Sigmoid colon (tissue), 7 donors: ENCODE data around the gene CPVL. TPM values are rescaled to one million over a fixed set of nuclear protein-coding genes. Genes with fewer than 3 reads are reported as not detected.
A peak's percentile ranks its signal among the peaks of the same experiment; 100 is the strongest.

Experiments
- DNase-seq: peaks from one replicate; pipeline ENCODE4 v3.0.0-alpha.2; 2019
- H3K27ac ChIP-seq, 4 donors: fragments of 200-600 bp; sonication (generic); one replicate each; pipeline ENCODE4 v1.5.1; 2016 to 2019; ENCODE audit warnings: mild to moderate bottlenecking in 1 of 4
- H3K27me3 ChIP-seq, 3 donors: fragments of 200-600 bp; sonication (generic); one replicate each; pipeline ENCODE4 v1.5.1; 2019; ENCODE audit warnings: mild to moderate bottlenecking in 1 of 3
- H3K36me3 ChIP-seq, 4 donors: fragments of 200-600 bp; sonication (generic); one replicate each; pipeline ENCODE4 v1.5.1; 2016 to 2019
- H3K4me1 ChIP-seq, 4 donors: fragments of 200-600 bp; sonication (generic); one replicate each; pipeline ENCODE4 v1.5.1; 2017 to 2019
- H3K4me3 ChIP-seq, 4 donors: fragments of 200-600 bp; sonication (generic); one replicate each; pipeline ENCODE4 v1.5.1; 2017 to 2019; ENCODE audit warnings: mild to moderate bottlenecking in 2 of 4, moderate library complexity in 1 of 4
- H3K9me3 ChIP-seq, 4 donors: fragments of 200-600 bp in 3 of 4; sonication (generic) in 3 of 4; one replicate each; pipeline versions ENCODE4 v1.5.1 to v1.6.1; 2013 to 2019
- CTCF ChIP-seq, 4 experiments: fragments of 450-650 bp in 3 of 4; fragments of 200-600 bp in 1 of 4; IDR thresholded peaks; one replicate each; pipeline ENCODE4 v1.5.1; 2016 to 2019; ENCODE audit warnings: antibody characterized with exemption in 4 of 4, mild to moderate bottlenecking in 3 of 4, moderate library complexity in 2 of 4
- EP300 ChIP-seq, 4 donors: sonication (generic); formaldehyde crosslinking; IDR thresholded peaks; one replicate each; pipeline ENCODE4 v1.6.1; 2017; ENCODE audit warnings: antibody characterized with exemption in 4 of 4
- POLR2A ChIP-seq, 2 donors: fragments of 450-650 bp; IDR thresholded peaks; one replicate each; pipeline ENCODE4 v1.6.1; 2016; ENCODE audit warnings: antibody characterized with exemption in 2 of 2, mild to moderate bottlenecking in 2 of 2, moderate library complexity in 2 of 2
- POLR2AphosphoS5 ChIP-seq, 4 donors: sonication (generic); formaldehyde crosslinking; IDR thresholded peaks; one replicate each; pipeline ENCODE4 v1.6.1; 2017; ENCODE audit warnings: antibody characterized with exemption in 4 of 4
- WGBS, 2 donors: extraction: QIAGEN DNeasy Blood & Tissue Kit; methylation state at CpG; one replicate each; pipeline ENCODE4 v1.1.7; 2013; 5-methylcytosine and 5-hydroxymethylcytosine counted together
- intact Hi-C: fragments of 100-400 bp; cut with DNase I; formaldehyde crosslinking; loops from one replicate; pipeline ENCODE4 v1.15.1; 2023
- polyA plus RNA-seq, 3 donors: library from polyadenylated mRNA; stranded (reverse); fragments of 200-250 nt; gene quantifications; one replicate each; pipeline ENCODE4 v1.2.3, GENCODE V29; 2013
- total RNA-seq, 4 donors: library from RNA; depleted of rRNA; stranded (reverse); fragments of >200 nt; gene quantifications; one replicate each; pipeline ENCODE4 v1.1.0, GENCODE V29; 2016
- donor health status: healthy with polysubstance abuse.
- donor health status: Bipolar disorder and iron deficiency.
- donor health status: healthy.

Gene CPVL
- total and polyA plus RNA-seq, 7 donors = 5.4 to 38.8 (median 20.0) TPM

GRCh38 chr7:28955718-28956607 is 190.4 kb downstream of the CPVL start:
- no peaks in the 10 kb centered on the region for H3K36me3 ChIP-seq
- intact Hi-C loops = loop anchor here (10.0 kb wide), 1 partner anchor 149 kb away; no protein-coding TSS in a partner anchor
- peak; percentile 89 for DNase-seq
- peaks cover 0 to 53% (median 43%) of the 10 kb centered on the region in 4 donors for H3K4me1 ChIP-seq
- H3K4me3 ChIP-seq = peak overlapping the region; percentile 26 to 58 (median 48)
- TF ChIP-seq CTCF (IDR thresholded peaks at IDR 0.05) = peak; percentile 27 to 52 (median 40)
- TF ChIP-seq POLR2AphosphoS5 (IDR thresholded peaks at IDR 0.05) = peak in 2 of 4 donors; percentile 16 to 21
- TF ChIP-seq EP300 (IDR thresholded peaks at IDR 0.05) = no peak
- H3K27ac ChIP-seq = peak overlapping the region in 3 of 4 donors; percentile 50 to 73 (median 69)
- 2% methylated on average over 104 of the region's 104 CpGs for WGBS, 2 donors
- H3K9me3 ChIP-seq = no peaks in the 10 kb centered on the region
- H3K27me3 ChIP-seq = peaks cover 16 to 55% (median 25%) of the 10 kb centered on the region in 3 donors

GRCh38 chr7:28955356-28955717 is 191.0 kb downstream of the CPVL start:
- no peaks in the 10 kb centered on the region for H3K9me3 ChIP-seq
- TF ChIP-seq CTCF (IDR thresholded peaks at IDR 0.05) = no peak
- no peak for TF ChIP-seq POLR2AphosphoS5 (IDR thresholded peaks at IDR 0.05)
- TF ChIP-seq EP300 (IDR thresholded peaks at IDR 0.05) = no peak
- TF ChIP-seq POLR2A (IDR thresholded peaks at IDR 0.05) = no peak
- intact Hi-C loops = loop anchor here (10.0 kb wide), 1 partner anchor 149 kb away; no protein-coding TSS in a partner anchor
- peak overlapping the region; percentile 26 to 58 (median 48) for H3K4me3 ChIP-seq
- DNase-seq = no peak
- peaks cover 16 to 56% (median 25%) of the 10 kb centered on the region in 3 donors for H3K27me3 ChIP-seq
- no peaks in the 10 kb centered on the region for H3K36me3 ChIP-seq
- peaks cover 0 to 53% (median 43%) of the 10 kb centered on the region in 4 donors for H3K4me1 ChIP-seq
- WGBS, 2 donors = 31 to 33% methylated on average over 22 of the region's 22 CpGs
- peak overlapping the region in 3 of 4 donors; percentile 21 to 73 (median 69) for H3K27ac ChIP-seq

GRCh38 chr7:28954946-28955345 is 191.4 kb downstream of the CPVL start:
- no peak for TF ChIP-seq CTCF (IDR thresholded peaks at IDR 0.05)
- TF ChIP-seq POLR2A (IDR thresholded peaks at IDR 0.05) = no peak
- no peak for TF ChIP-seq POLR2AphosphoS5 (IDR thresholded peaks at IDR 0.05)
- no peak for TF ChIP-seq EP300 (IDR thresholded peaks at IDR 0.05)
- intact Hi-C loops = loop anchor here (10.0 kb wide), 1 partner anchor 150 kb away; no protein-coding TSS in a partner anchor
- Histone ChIP-seq H3K36me3 (no peaks in the 10 kb centered on the region), H3K9me3 (no peaks in the 10 kb centered on the region), H3K27me3 (peaks cover 16 to 58% (median 25%) of the 10 kb centered on the region in 3 donors), H3K27ac (peak overlapping the region in 1 of 4 donors; percentile 73), H3K4me3 (peak overlapping the region in 1 of 4 donors; percentile 58), H3K4me1 (peaks cover 0 to 53% (median 43%) of the 10 kb centered on the region in 4 donors)
- 33 to 54% methylated on average over 5 of the region's 5 CpGs for WGBS, 2 donors
- no peak for DNase-seq

GRCh38 chr7:28954471-28954870 is 191.9 kb downstream of the CPVL start:
- H3K4me3 ChIP-seq = no peak overlapping the region
- intact Hi-C loops = loop anchor here (10.0 kb wide), 1 partner anchor 150 kb away; no protein-coding TSS in a partner anchor
- H3K27ac ChIP-seq = peak overlapping the region in 1 of 4 donors; percentile 15
- peaks cover 16 to 58% (median 25%) of the 10 kb centered on the region in 3 donors for H3K27me3 ChIP-seq
- DNase-seq = no peak
- H3K36me3 ChIP-seq = no peaks in the 10 kb centered on the region
- H3K9me3 ChIP-seq = no peaks in the 10 kb centered on the region
- H3K4me1 ChIP-seq = peaks cover 0 to 53% (median 43%) of the 10 kb centered on the region in 4 donors
- TF ChIP-seq CTCF (IDR thresholded peaks at IDR 0.05) (no peak), POLR2A (IDR thresholded peaks at IDR 0.05) (no peak), EP300 (IDR thresholded peaks at IDR 0.05) (no peak), POLR2AphosphoS5 (IDR thresholded peaks at IDR 0.05) (no peak)
